SK-N-MC (cell line): ENCODE measurements around the gene PRRX2.

Experiments used
- DNase-seq: peaks from one replicate; pipeline ENCODE4 v3.0.0-alpha.2; 2011; ENCODE audit warnings: low read depth, low spot score
- H3K27ac ChIP-seq: fragments of 200-600 bp; sonication (generic); 2 replicates; pipeline ENCODE4 v1.5.1; 2016; ENCODE audit warnings: mixed run types
- H3K36me3 ChIP-seq: fragments of 200-600 bp; sonication (generic); 2 replicates; pipeline ENCODE4 v1.6.1; 2017; ENCODE audit warnings: antibody characterized with exemption, low read length, mixed read lengths; ENCODE audit not compliant: insufficient read depth
- H3K4me3 ChIP-seq: fragments of 200-600 bp; sonication (generic); 2 replicates; pipeline ENCODE4 v1.5.1; 2016
- H3K9ac ChIP-seq: fragments of 200-600 bp; sonication (generic); 2 replicates; pipeline ENCODE4 v1.8.0; 2017; ENCODE audit warnings: mixed run types, mixed read lengths; ENCODE audit not compliant: insufficient read length
- H3K9me3 ChIP-seq: fragments of 200-600 bp; sonication (generic); 2 replicates; pipeline ENCODE4 v1.6.1; 2017; ENCODE audit warnings: low read depth, mild to moderate bottlenecking, antibody characterized with exemption, low read length, moderate library complexity, mixed read lengths
- EZH2 ChIP-seq: fragments of 200-600 bp; sonication (generic); IDR thresholded peaks from one replicate; pipeline ENCODE4 v1.6.1; 2017; ENCODE audit warnings: antibody characterized with exemption
- FOXP2 ChIP-seq: optimal IDR thresholded peaks from 2 replicates; pipeline ENCODE3; 2011; ENCODE audit warnings: mild to moderate bottlenecking, moderate library complexity; ENCODE audit not compliant: insufficient read depth; ENCODE audit errors: extremely low read length, control extremely low read depth
- POLR2AphosphoS5 ChIP-seq: IDR thresholded peaks from 2 replicates; pipeline ENCODE4 v1.6.1; 2012; ENCODE audit warnings: mild to moderate bottlenecking, low read depth, low read length, borderline replicate concordance

PRRX2 gene

DNA sequence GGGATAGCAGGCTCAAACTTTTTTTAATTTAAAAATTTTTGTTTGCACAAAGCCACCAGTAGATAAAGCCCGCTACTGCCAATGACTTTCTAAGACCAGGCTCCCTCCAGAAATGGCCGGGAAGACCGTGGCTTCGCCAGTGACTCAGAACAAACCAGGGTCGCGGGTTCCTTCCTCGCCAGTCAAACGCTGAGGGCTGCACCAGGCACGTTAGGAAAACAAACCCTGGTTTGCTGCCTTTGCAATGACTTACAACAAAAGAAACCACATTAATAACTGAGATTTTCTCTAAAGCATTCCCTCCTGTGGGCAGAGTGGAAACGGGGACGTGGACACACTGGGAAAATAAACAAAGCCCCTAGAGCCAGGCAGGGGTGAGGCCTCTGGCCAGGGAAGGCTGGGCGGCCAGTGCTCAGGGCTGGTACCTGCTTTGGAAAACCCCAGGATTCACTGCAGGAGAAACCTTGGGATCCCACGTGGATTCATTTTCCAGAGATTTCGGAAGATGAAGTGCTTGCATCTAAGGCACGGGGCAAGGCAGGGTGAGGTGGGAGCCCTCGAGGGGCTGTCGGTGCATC is 3.8 kb downstream of the PRRX2 start:
- H3K4me3 ChIP-seq = peak overlapping the region; percentile 62
- peak overlapping the region; percentile 96 for H3K27ac ChIP-seq
- TF ChIP-seq EZH2 (no peak), FOXP2 (no peak), POLR2AphosphoS5 (no peak)
- peak overlapping the region; percentile 35 for H3K9ac ChIP-seq
- DNase-seq = no peak
- peaks cover 24% of the 10 kb centered on the region for H3K36me3 ChIP-seq
- H3K9me3 ChIP-seq = no peaks in the 10 kb centered on the region

GRCh38 chr9:129669946-129670345 is 4.5 kb downstream of the PRRX2 start:
- Histone ChIP-seq H3K9me3 (no peaks in the 10 kb centered on the region), H3K9ac (peak overlapping the region; percentile 39), H3K4me3 (peak overlapping the region; percentile 62), H3K36me3 (peaks cover 24% of the 10 kb centered on the region), H3K27ac (peak overlapping the region; percentile 96)
- DNase-seq = peak; percentile 73
- TF ChIP-seq EZH2 (no peak), POLR2AphosphoS5 (peak; percentile 35; the same call in 1 of the 2 replicates)

DNA sequence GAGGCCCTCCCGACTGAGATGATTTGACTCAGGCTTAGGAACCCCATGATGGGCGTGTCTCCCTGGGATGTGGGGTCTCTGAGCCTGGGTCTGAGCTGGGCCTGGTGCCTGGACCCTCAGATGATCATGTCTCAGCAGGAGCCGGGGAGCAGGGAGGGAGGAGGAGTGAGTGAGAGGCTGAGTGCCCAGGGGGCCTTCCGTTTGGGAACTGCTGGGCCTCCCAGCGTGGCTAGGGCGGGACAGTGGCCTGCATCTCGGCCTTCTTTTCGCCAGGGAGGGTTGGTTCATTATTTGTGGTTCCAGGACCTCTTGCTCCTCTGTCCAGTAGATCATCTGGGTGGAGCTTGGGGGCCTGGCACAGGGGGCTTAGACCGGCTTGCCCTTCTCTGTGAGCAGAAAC is 5.6 kb downstream of the PRRX2 start:
- Histone ChIP-seq H3K36me3 (peaks cover 24% of the 10 kb centered on the region), H3K9ac (no peak overlapping the region), H3K9me3 (no peaks in the 10 kb centered on the region), H3K27ac (peak overlapping the region; percentile 96), H3K4me3 (peak overlapping the region; percentile 31)
- no peak for DNase-seq
- TF ChIP-seq POLR2AphosphoS5 (no peak), EZH2 (no peak), FOXP2 (no peak)

- no peak for DNase-seq
- Histone ChIP-seq H3K9me3 (no peaks in the 10 kb centered on the region), H3K9ac (no peak overlapping the region), H3K36me3 (peaks cover 28% of the 10 kb centered on the region), H3K4me3 (peak overlapping the region; percentile 31), H3K27ac (peak overlapping the region; percentile 96)
- no peak for TF ChIP-seq POLR2AphosphoS5
- TF ChIP-seq EZH2 = no peak
- TF ChIP-seq FOXP2 = no peak
Measured at GRCh38 chr9:129671519-129671918, 6.1 kb downstream of the PRRX2 start.

DNA sequence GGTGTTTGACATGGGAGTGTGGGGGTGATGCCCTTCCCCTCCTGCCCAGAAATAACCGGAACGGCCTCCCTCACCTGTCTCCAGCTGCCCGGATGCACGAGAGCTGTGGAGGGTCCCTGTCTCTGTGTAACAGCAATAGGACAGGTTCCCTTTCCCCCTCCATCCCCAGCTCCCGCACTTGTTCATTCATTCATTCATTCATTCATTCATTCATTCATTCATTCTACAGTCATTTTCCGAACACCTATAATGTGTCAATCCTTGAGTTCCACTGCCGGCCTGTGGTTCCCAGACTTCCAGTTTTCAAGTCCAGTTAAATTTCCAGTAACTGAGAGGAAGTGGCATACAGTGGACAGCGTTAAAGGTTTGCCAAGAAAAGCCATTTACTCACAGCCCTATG is 7.3 kb downstream of the PRRX2 start:
- H3K9me3 ChIP-seq = no peaks in the 10 kb centered on the region
- H3K27ac ChIP-seq = peak overlapping the region; percentile 69; the same call in 1 of the 2 replicates
- H3K36me3 ChIP-seq = peaks cover 28% of the 10 kb centered on the region
- H3K4me3 ChIP-seq = no peak overlapping the region
- TF ChIP-seq EZH2 = no peak
- TF ChIP-seq FOXP2 = no peak
- TF ChIP-seq POLR2AphosphoS5 = no peak
- DNase-seq = no peak
- no peak overlapping the region for H3K9ac ChIP-seq

DNA sequence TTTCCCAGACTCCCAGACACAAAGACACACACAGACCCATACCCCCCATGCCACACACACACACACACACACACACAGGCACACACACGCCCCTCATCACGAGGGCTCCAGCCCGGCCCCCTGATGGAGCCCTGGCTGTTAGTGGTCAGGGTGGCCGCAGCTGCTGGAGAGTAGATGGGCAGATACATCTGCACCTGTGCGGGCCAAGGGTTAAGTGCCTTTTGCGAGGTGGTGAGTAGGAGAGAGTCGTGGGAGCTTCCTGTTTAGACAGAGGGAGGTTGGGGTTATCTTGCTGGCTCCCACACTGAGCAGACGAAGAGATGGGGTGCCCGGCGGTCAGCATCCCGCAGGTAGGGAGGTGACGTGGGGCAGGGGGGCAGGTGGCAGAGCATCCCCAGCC is 8.2 kb downstream of the PRRX2 start:
- TF ChIP-seq POLR2AphosphoS5 (no peak), EZH2 (no peak), FOXP2 (no peak)
- Histone ChIP-seq H3K9ac (no peak overlapping the region), H3K9me3 (no peaks in the 10 kb centered on the region), H3K36me3 (peaks cover 25% of the 10 kb centered on the region), H3K27ac (peak overlapping the region; percentile 91), H3K4me3 (no peak overlapping the region)
- DNase-seq = no peak

DNA sequence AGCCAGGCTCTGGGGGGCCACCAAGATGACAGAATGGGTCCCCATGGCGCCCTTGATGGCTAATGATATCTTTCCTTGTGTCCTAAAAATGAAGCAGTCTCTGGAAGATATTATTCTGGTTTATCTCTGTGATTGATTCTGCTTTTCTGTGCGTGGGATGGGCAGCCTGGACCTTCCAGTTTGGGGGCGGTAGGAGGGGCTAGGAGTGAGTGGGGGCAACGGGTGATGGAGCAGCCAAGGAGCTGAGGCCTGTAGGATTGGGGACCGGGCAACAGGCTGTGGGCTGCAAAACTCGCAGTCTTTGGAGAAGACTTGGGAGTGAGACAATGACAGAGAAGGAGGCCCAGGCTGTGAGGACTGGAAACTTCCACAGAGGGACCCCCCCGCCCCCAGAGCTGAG is 8.8 kb downstream of the PRRX2 start:
- H3K9ac ChIP-seq = no peak overlapping the region
- TF ChIP-seq EZH2 (no peak), POLR2AphosphoS5 (no peak), FOXP2 (no peak)
- peak overlapping the region; percentile 91 for H3K27ac ChIP-seq
- no peak for DNase-seq
- H3K36me3 ChIP-seq = peaks cover 25% of the 10 kb centered on the region
- no peaks in the 10 kb centered on the region for H3K9me3 ChIP-seq
- no peak overlapping the region for H3K4me3 ChIP-seq

- peak overlapping the region; percentile 57 for H3K4me3 ChIP-seq
- no peaks in the 10 kb centered on the region for H3K9me3 ChIP-seq
- H3K27ac ChIP-seq = peak overlapping the region; percentile 91
- no peak overlapping the region for H3K9ac ChIP-seq
- TF ChIP-seq EZH2 (no peak), POLR2AphosphoS5 (no peak), FOXP2 (no peak)
- H3K36me3 ChIP-seq = peaks cover 18% of the 10 kb centered on the region
- no peak for DNase-seq
Measured at GRCh38 chr9:129675620-129676019, 10.2 kb downstream of the PRRX2 start.

GRCh38 chr9:129676287-129676686 is 10.8 kb downstream of the PRRX2 start:
- Histone ChIP-seq H3K9me3 (no peaks in the 10 kb centered on the region), H3K9ac (no peak overlapping the region), H3K4me3 (peak overlapping the region; percentile 57), H3K27ac (peak overlapping the region; percentile 91), H3K36me3 (peaks cover 16% of the 10 kb centered on the region)
- DNase-seq = no peak
- TF ChIP-seq FOXP2 (no peak), EZH2 (no peak), POLR2AphosphoS5 (no peak)
